Caki2 (cell line): ENCODE measurements around the gene PTPRG. TPM values are rescaled to one million over a fixed set of nuclear protein-coding genes. Genes with fewer than 3 reads are reported as not detected.

ENCODE experiments used
- DNase-seq: peaks from one replicate; pipeline ENCODE4 v3.0.0-alpha.2; 2015; ENCODE audit warnings: low read depth
- in situ Hi-C: cut with HindIII; loops from 2 replicates; pipeline ENCODE4 v1.10.0; 2016; ENCODE audit warnings: low sequenced_read_pairs, low pct_unique_long_range_greater_than_20kb, mixed read lengths
- total RNA-seq: library from RNA; depleted of rRNA; stranded (reverse); fragments of >200 nt; shearing (Covaris generic); gene quantifications from 2 replicates; pipeline ENCODE4 v1.2.3, GENCODE V29; 2014; ENCODE audit warnings: low replicate concordance

PTPRG gene
- total RNA-seq, 1 experiment from 2014 or later = 9.4 TPM

DNA sequence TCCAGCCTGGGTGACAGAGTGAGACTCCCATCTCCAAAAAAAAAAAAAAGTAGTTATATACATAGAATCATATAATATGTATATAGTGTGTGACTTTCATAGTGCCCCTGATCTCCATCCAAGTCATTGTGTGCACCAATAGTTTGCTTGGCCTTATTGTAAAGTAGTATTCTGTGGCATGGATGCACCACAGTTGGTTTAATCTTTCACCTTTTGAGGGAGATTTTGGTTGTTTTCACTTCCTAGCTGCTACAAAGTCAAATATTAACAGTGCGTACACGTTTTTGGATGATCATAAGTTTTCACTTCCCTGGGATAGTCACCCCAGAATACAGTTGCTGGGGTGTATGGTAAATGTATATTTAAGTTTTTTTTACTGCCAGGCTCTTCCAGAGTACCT, 162.8 kb downstream of the PTPRG start:
- no peak for DNase-seq
- in situ Hi-C loops = no loop called here

- in situ Hi-C loops = no loop called here
- no peak for DNase-seq
Observed at GRCh38 chr3:61724801-61725200, 163.4 kb downstream of the PTPRG start.

- in situ Hi-C loops = no loop called here
- peak; percentile 58 for DNase-seq
Observed at GRCh38 chr3:61725851-61726333, 164.5 kb downstream of the PTPRG start.

DNA sequence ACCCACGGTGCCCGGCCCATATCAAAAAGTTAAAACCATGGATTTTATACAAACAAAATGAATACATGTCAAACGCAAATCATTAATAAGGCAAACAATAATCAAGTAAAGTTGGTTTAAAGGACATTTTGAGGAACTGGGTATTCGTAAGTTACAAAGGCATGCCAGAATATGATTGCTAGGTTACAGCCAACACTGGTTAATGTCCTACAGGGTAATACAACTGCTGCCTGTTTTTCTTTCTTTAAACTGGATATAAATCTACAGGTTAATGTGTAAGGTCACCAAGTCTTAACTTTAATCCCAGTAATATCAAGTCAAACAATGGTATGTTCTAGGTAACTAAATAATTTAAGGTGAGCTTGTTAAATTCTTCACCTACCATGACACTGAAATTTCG, 166.1 kb downstream of the PTPRG start:
- DNase-seq = no peak
- in situ Hi-C loops = no loop called here

GRCh38 chr3:61729038-61729634, 167.8 kb downstream of the PTPRG start:
- in situ Hi-C loops = no loop called here
- no peak for DNase-seq

DNA sequence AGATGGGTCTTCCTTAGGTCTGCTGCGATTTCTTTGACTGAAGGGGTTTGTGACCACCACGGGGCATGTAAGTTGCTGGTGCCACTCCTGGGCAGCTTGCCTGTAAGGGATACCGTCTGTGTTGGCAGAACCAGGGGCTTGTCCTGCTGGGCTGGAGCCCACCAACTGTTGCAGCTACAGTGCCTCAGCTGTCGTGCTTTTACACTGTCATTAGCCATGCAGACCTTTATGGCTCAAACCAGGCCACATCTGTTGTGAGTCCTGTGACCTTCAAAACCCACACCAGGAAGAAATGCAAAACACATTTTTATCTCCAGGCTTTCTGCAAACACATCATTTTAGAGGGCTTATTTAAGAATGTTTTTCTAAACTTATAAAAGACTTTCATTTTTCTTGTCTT, 168.7 kb downstream of the PTPRG start:
- in situ Hi-C loops = no loop called here
- no peak for DNase-seq

- no peak for DNase-seq
- in situ Hi-C loops = no loop called here
Observed at GRCh38 chr3:61730577-61731231, 169.3 kb downstream of the PTPRG start.

- in situ Hi-C loops = no loop called here
- DNase-seq = no peak
Observed at GRCh38 chr3:61733000-61733399, 171.6 kb downstream of the PTPRG start.

DNA sequence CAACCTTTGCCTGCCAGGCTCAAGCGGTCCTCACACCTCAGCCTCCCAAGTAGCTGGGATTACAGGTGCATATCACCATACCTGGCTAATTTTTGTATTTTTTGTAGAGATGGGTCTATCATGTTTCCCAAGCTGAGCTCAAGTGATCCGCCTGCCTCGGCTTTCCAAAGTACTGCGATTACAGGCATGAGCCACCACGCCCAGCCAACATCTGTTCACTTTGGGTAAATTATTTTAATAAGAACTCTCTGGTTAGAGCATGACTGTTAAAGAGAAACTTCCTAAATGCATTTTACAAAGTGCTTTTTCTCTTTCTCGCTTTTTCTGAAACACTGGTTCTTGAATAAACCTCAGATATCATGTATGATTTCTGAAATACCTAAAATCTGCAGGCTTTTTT, 172.5 kb downstream of the PTPRG start:
- in situ Hi-C loops = no loop called here
- DNase-seq = no peak

- in situ Hi-C loops = no loop called here
- DNase-seq = no peak
Observed at GRCh38 chr3:61734749-61735686, 173.6 kb downstream of the PTPRG start.

DNA sequence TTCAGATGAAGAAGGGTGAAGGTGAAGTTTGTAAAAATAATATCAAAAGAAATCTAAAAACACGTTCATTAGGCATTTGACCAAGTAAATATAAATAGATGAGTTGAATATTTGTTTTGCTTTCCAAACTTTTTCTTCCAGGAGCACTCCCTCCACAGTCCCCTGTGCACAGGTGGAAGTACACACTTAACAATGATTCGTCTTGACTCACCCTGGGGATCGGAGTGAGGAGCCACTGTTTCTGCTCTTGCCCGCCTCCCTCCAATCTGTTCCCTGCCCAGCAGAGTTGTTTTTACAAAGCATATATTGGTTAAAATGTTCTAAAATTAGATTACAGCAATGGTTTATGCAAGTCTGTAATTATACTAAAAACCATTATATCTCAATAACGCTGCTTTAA, 175.1 kb downstream of the PTPRG start:
- DNase-seq = no peak
- in situ Hi-C loops = no loop called here

- no peak for DNase-seq
- in situ Hi-C loops = no loop called here
Observed at GRCh38 chr3:61739640-61740039, 178.3 kb downstream of the PTPRG start.

GRCh38 chr3:61740494-61740893, 179.1 kb downstream of the PTPRG start:
- no peak for DNase-seq
- in situ Hi-C loops = no loop called here

GRCh38 chr3:61741551-61741950, 180.2 kb downstream of the PTPRG start:
- in situ Hi-C loops = no loop called here
- DNase-seq = no peak

- no peak for DNase-seq
- in situ Hi-C loops = no loop called here
Observed at GRCh38 chr3:61742006-61742405, 180.6 kb downstream of the PTPRG start.

DNA sequence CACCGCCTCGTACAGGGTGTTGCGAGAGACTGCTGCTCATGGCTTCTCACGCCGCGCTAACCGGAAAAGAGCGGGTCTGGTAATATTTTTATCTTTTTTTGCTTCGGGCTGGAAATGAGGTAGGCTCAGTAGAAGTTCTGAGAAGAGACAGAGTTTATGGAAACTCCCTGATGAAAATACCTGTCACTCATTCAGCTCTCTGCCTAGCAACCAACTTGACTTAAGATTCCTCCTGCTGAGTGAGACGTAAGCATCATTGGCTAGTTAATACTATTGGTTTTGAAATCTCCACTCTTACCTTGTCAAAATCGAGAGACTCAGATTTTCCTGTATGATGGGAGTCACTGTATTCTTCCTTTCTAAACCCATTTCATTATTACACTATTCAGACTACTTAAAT, 181.7 kb downstream of the PTPRG start:
- DNase-seq = no peak
- in situ Hi-C loops = no loop called here

DNA sequence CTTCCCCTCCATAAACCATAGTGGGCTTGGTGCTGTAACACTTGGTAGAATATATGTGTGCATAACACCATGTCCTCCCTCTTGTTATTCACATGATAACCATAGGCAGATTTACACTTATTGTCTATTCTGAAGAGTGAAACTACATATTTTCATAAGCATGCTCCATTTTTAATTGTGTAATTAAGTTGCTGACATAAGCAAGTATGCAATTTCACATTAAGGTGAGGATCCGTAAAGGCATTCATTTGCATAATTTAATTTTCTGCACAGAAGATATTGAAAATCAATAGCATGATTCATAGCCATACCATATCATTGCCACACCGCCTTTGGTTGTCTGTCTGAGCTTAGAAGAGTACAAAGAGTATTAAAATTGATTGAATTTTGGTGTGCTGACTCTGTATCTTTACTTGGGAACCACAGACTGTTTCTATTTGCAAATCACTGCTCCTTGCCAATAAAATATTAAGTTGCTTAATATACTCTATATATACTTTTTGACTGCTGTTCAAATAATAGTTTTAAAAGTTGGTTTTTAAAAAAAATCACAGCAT, 182.4 kb downstream of the PTPRG start:
- in situ Hi-C loops = no loop called here
- DNase-seq = no peak

DNA sequence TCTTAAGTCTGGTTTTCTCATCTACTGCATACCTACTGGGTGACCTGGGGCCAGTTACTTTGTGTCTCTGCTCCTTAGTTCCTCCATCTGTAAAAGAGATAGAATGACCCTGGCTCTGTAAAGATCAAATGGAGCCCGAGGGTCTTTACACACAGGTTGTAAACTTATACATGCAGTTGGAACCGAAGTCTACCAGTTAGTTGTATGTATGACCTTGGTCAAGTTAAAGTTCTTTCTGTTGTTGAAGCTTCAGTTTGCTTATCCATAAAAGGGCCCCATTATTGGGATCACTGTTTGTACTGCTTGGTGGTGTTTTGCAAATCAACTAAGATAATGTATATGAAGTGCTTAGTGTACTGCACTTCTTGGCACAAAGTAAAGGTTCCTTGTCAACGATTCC, 186.9 kb downstream of the PTPRG start:
- in situ Hi-C loops = no loop called here
- DNase-seq = no peak

- DNase-seq = no peak
Observed at GRCh38 chr3:61750766-61751165, 189.4 kb downstream of the PTPRG start.

More at GRCh38 chr3:61750766-61751165, 189.4 kb downstream of the PTPRG start:
- in situ Hi-C loops = no loop called here
